ENCODE data around the gene JADE3.
"Not testable (repeated sequence)": the region's sequence is repeated elsewhere in the genome, so short reads cannot be mapped to it uniquely, and the experiment has no call there.

The JADE3 gene

DNA sequence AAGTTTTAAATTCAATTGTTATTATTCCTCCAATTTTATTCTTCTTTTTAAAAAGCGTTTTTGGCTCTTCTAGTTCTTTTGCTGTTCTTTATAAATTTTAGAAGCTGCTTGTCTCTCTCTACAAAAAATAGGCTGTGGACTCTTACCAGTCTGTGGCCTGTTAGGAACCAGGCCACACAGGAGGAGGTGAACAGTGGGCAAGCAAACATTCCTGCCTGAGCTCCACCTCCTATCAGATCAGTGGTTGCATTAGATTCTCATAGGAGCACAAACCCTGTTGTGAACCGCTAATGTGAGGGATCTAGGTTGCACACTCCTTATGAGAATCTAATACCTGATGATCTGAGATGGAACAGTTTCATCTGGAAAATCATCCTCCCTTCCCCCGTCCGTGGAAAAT, 23.1 kb downstream of the JADE3 start:
- DNase-seq (ENCODE audit: low read depth): no peak

DNA sequence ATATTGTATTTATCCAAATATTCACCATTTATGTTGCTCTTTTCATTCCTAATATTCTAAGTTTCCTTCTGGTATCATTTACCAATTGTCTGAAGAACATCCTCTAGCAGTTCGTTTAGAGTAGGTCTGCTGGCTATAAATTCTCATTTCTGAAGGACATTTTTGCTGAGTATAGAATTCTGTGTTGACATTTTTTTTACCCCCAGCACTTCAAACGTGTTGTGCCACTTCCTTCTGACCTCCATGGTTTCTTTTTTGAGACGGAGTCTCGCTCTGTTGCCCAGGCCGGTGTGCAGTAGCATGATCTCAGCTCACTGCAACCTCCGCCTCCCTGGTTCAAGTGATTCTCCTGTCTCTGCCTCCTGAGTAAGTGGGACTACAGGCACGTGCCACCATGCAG, 26.4 kb downstream of the JADE3 start:
- no peak for DNase-seq (ENCODE audit: low read depth)

DNA sequence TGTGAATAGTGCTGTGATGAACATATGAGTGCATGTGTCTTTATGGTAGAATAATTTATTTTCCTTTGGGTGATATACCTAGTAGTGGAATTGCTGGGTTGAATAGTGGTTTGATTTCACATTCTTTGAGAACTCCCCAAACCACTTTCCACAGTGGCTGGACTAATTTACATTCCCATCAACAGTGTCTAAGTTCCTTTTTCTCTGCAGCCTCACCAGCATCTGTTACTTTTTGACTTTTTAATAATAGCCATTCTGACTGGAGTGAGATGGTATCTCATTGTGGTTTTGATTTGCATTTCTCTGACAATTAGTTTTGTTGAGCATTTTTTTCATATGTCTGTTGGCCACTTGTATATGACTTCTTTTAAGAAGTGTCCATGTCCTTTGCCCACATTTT, 29.1 kb downstream of the JADE3 start:
- DNase-seq (ENCODE audit: low read depth): no peak

DNA sequence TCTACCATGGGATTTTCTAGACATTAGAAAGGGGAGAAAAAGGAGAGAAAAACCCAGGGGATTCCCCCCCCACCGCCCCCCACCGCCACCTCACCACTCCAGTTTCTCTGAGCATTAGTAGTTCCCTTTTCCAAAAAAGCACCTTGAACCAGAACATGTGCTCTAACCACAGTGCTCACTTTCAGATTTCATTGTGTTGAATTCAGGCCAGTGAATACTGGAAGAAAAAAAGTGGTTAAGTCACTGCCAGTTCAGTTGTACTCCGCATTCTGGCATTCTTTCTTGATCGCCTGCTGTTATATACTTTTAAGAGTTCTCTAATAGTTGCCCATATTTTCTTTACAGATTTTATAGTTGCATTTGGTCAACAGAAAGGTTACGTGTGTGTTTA, 40.9 kb downstream of the JADE3 start:
- DNase-seq (ENCODE audit: low read depth): no peak

GRCh38 chrX:46953597-46953996, 41.4 kb downstream of the JADE3 start:
- DNase-seq (ENCODE audit: low read depth): no peak

GRCh38 chrX:46954716-46955115, 42.5 kb downstream of the JADE3 start:
- no peak for DNase-seq (ENCODE audit: low read depth)

DNA sequence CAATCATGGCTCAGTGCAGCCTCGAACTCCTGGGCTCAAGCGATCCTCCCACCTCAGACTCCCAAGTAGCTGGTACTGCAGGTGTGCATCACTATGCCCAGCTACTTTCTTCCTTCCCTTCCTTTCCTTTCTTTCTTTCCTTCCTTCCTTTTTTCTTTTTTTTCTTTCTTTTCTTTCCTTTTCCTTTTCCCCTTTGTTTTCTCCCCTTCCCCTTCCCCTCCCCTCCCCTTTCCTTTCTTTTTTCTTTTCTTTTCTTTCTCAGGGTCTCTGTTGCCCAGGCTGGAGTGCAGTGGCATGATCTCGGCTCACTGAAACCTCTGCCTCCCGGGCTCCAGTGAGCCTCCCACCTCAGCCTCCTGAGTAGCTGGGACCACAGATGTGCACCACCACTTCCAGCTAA, 44.4 kb downstream of the JADE3 start:
- not testable (repeated sequence) for DNase-seq (ENCODE audit: low read depth)

- no peak for DNase-seq (ENCODE audit: low read depth)
These were observed 45.1 kb downstream of the JADE3 start for GRCh38 chrX:46957297-46957696.

DNA sequence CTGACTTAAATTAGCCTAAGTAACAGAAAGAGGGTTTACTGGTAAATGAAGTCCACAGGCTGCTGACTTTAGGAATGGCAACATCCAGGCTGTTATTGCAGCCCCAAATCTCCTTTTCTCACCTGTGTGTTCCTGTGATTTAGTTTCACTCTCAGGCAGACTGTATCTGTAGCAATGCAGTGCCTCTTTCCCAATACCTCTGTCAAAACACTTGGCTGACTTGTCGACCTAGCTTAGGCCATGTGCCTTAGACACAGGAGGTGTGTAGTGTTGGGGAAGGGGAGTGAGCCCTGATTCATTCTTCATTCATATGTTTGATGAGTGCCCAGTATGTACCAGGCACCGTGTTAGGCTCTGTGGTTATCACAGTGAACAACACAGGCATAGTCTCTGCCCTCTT, 46.9 kb downstream of the JADE3 start:
- no peak for DNase-seq (ENCODE audit: low read depth)

DNA sequence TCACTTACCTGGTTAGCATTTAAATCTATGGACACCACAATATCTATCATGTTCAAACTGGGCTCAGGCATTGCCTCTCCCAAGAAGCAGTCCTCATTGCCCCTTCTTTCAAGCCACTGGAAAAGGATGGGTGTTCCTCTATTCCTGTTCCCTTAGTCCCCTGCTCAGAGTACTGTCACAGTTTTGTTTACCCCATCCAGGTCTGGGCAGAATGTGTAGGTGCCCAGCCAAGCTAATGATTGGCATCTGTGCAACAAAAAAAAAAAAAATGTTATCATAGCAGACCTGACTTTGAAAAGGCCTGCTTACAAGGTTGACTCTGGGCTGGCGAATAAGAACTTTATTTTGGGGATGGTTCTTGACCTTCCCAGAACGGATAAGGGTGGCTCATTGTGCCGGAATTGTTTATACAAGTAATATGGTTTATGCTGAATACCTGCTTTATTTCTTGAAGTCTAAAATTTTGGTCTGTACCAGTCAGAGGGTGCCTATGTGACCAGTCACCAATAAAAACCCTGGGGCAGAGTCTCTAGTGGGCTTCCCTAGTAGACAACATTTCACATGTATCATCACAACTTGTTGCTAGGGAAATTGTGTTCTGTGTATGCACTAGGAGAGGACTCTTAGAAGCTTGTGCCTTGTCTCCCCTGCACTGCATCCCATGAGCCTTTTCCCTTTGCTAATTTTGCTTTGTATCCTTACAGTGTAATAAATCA, 47.9 kb downstream of the JADE3 start:
- DNase-seq (ENCODE audit: low read depth): no peak

DNA sequence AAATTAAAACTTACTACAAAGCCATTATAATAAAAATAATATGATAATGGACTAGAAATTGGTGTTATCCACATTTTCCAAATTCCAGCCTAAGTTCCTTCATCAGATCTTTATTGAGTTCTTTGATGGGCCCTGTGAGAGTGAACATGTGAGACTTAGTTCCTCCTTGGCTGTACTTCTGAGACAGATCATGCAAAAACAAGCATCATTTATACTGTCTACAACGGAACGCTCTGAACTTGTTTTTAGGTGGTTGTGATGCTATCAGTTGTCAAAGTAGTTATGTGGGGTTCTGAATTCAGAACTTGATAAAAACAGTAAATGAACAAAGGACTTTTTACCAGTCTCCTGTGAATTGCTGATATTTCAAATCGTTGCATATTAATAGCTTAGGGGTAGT, 48.9 kb downstream of the JADE3 start:
- DNase-seq (ENCODE audit: low read depth): no peak

GRCh38 chrX:46961574-46962283, 49.5 kb downstream of the JADE3 start:
- DNase-seq (ENCODE audit: low read depth): no peak

- DNase-seq (ENCODE audit: low read depth): no peak
These were observed 53.0 kb downstream of the JADE3 start for GRCh38 chrX:46965125-46965758.

DNA sequence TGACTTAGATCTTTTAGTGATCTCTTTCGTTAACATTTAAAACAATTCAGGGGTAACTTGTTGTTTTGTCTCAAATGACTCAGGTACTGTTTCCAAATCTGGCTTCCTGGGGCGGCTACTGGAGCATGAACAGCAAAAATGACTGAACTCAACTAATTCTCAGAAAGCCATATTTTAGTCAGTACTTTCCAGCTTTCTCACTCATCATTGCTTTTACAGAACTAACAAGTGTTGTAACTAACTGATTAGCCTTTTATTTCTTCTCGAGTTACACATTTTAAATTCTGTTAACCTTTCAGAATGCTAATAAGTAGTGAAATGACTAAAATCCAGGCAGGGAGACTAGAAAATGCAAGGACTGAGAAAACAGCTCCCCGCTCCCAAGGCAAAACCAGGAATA, 55.3 kb downstream of the JADE3 start:
- no peak for DNase-seq (ENCODE audit: low read depth)

DNA sequence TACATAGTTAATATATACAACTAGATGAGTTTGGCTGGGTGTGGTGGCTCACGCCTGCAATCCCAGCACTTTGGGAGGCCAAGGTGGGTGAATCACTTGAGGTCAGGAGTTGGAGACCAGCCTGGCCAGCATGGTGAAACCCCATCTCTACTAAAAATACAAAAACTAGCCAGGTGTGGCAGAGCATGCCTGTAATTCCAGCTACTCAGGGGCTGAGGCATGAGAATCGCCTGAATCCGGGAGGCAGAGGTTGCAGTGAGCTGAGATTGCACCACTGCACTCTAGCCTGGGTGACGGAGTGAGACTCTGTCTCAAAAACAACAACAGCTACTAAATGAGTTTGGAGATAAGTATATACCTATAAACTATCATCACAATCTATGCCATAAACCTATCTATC, 64.8 kb downstream of the JADE3 start:
- DNase-seq (ENCODE audit: low read depth): not testable (repeated sequence)

DNA sequence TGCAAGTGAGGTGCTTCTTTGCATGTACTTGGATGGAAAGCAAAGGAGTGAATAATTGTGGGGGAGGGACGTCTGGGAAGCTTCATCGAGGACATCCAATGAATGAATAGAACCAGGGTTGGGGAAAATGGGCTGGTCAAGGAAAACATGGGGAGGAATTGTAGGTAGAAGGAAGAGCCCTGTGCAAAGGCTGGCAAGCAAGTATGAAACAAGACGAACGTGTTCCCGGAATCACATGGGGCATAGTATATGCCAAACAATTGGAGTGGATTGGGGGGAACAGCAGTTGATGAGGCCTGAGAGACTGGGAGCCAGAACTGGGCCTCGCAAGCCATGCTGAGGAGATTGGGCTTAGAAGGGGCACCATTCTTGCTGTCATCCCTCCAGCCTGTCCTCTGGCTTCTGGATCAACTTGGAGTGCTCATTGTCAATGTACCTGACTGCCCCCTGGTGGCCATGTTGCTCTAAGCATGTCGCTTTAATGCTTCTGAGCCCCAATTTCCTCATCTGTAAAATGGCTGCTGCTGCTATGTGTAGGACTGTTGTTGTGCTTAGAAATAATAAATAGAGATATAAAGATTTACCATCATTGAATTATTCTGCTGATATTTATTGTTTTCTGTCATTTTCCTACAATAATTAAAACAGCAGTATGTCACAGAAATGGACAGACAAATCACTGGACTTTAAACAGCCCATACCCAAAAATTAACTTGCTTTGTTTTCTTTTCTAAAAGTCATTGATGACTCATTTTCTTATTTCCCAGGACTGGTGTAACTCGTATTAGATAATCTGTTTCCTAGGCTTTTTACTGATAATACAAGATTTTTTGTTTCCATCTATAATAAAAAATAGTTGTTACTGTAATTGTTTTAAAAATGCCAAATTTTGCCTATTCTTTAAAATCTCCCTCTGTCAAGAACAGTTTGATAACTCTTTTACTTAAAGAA, 66.4 kb downstream of the JADE3 start:
- DNase-seq (ENCODE audit: low read depth): peak; percentile 54

- no peak for DNase-seq (ENCODE audit: low read depth)
These were observed 72.5 kb downstream of the JADE3 start for GRCh38 chrX:46984705-46985104.

GRCh38 chrX:46989548-46989947, 77.3 kb downstream of the JADE3 start:
- no peak for DNase-seq (ENCODE audit: low read depth)

DNA sequence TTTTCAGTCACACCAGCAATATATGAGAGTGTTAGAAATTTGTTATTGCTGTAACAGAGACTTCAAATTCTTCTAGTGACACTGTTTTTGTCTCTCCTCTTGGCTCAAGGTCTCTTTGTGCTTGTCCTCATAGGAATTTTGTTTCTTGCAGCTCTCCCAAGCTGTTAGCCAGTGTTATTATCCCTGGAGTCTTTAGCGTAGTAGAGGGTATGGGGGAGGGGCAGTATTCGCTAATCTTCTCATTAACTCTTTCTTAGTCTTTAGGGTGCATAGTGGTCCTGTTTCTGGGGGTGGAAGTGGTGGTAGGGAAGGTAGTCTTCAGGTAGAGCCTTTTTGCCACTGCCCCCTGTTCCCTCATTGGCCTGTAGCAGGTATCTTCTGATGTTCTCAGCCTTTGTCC, 79.4 kb downstream of the JADE3 start:
- DNase-seq (ENCODE audit: low read depth): no peak

- DNase-seq (ENCODE audit: low read depth): no peak
These were observed 79.8 kb downstream of the JADE3 start for GRCh38 chrX:46992070-46992469.

GRCh38 chrX:46994096-46994495, 81.9 kb downstream of the JADE3 start:
- no peak for DNase-seq (ENCODE audit: low read depth)

- no peak for DNase-seq (ENCODE audit: low read depth)
These were observed 99.9 kb downstream of the JADE3 start for GRCh38 chrX:47012131-47012530.

All from T follicular helper cell (primary cell).